ENCODE results near the gene DNMT3A. TPM values are rescaled to one million over a fixed set of nuclear protein-coding genes. Genes with fewer than 3 reads are reported as not detected.

DNMT3A gene
- total and polyA plus RNA-seq, 2 donors (not counting 1 experiment from before 2014, with no cell fraction given), result 8.9 to 24.5 TPM

DNA sequence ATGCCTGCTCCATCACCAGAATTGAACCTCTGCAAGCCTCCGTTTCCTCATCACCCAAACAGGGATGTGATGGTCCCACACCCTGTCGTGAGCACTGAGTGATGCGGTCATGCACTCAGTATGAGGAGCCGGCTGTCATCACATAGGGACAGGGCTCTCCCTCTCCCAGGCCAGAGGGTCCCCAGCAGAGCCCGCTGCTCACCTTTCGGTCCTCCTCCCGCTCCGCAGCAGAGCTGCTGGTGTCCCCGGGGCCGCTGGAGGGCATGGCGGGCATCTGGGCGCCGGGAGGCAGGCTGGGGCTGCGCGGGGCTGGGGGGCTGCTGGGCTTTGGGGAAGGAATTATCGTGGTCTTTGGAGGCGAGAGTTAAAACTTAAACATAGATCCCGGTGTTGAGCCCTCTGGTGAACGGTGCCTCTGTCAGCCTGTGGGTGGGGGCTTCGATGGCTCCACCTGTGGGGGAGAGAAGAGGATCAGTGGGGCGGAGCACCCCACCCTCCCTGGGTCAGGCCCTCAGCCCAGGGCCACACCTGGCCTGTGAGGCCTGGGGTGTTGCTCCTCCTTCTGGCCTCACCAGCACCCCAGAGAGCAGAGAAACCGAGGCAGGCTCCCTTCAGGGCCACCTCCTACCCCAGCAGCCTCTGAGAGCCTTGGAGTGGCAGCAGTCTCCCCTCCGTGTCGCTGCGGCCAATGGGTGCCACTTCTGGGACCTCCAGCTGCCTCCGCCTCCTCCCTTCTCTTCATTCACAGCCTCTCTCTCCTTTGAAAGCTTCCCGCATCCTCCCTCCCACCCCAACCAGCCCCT is 27.8 kb downstream of the DNMT3A start:
- no peak overlapping the region for H3K4me3 Mint-ChIP-seq
- Histone ChIP-seq H3K9ac (ENCODE audit: low read length) (no peak overlapping the region), H3K27ac (ENCODE audit: low read length in 2 of 2) (no peak overlapping the region), H3K79me2 (ENCODE audit: control insufficient read depth, insufficient read depth, low read length) (peaks cover 51% of the 10 kb centered on the region), H2AFZ (ENCODE audit: insufficient read depth, low read depth, low read length, poor library complexity, severe bottlenecking) (peak overlapping the region; percentile 45), H4K20me1 (ENCODE audit: control insufficient read depth, insufficient read depth, low read length, poor library complexity, severe bottlenecking) (peaks cover 47% of the 10 kb centered on the region), H3K4me3 (ENCODE audit: control extremely low read depth in 1 of 5, extremely low read depth in 1 of 5, insufficient read depth in 1 of 5, low read depth in 2 of 5, low read length in 4 of 5) (no peak overlapping the region), H3K4me1 (ENCODE audit: control insufficient read depth in 2 of 2, insufficient read depth in 2 of 2, low read length in 2 of 2) (peaks cover 26 to 28% of the 10 kb centered on the region in 2 donors), H3K9me3 (ENCODE audit: control extremely low read depth in 1 of 3, control insufficient read depth in 2 of 3, insufficient read depth in 1 of 3, low read length in 2 of 3) (no peaks in the 10 kb centered on the region), H3K27me3 (replicated peaks in 1 of 4; ENCODE audit: control extremely low read depth in 1 of 4, control insufficient read depth in 3 of 4, insufficient read depth in 4 of 4, low read length in 3 of 4) (peaks cover 0 to 2% (median 0%) of the 10 kb centered on the region in 4 experiments), H3K4me2 (replicated peaks; ENCODE audit: low read depth, low read length, poor library complexity, severe bottlenecking) (peak overlapping the region; percentile 41), H3K36me3 (replicated peaks in 1 of 2; ENCODE audit: control extremely low read depth in 1 of 2, control insufficient read depth in 1 of 2, extremely low read depth in 1 of 2, insufficient read depth in 2 of 2, low read length in 1 of 2) (peaks cover 0 to 21% of the 10 kb centered on the region in 2 experiments)
- no peaks in the 10 kb centered on the region for H3K9me3 Mint-ChIP-seq (ENCODE audit: insufficient read depth)
- TF ChIP-seq, protein P1, sequence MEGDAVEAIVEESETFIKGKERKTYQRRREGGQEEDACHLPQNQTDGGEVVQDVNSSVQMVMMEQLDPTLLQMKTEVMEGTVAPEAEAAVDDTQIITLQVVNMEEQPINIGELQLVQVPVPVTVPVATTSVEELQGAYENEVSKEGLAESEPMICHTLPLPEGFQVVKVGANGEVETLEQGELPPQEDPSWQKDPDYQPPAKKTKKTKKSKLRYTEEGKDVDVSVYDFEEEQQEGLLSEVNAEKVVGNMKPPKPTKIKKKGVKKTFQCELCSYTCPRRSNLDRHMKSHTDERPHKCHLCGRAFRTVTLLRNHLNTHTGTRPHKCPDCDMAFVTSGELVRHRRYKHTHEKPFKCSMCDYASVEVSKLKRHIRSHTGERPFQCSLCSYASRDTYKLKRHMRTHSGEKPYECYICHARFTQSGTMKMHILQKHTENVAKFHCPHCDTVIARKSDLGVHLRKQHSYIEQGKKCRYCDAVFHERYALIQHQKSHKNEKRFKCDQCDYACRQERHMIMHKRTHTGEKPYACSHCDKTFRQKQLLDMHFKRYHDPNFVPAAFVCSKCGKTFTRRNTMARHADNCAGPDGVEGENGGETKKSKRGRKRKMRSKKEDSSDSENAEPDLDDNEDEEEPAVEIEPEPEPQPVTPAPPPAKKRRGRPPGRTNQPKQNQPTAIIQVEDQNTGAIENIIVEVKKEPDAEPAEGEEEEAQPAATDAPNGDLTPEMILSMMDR (IDR thresholded peaks at IDR 0.05), result no peak
- no peak for TF ChIP-seq EZH2 (IDR thresholded peaks at IDR 0.05; ENCODE audit: borderline replicate concordance, insufficient read depth, low read depth, low read length, poor library complexity, severe bottlenecking)
- H3K4me1 Mint-ChIP-seq, result peaks cover 39% of the 10 kb centered on the region
- no peak overlapping the region for H3K27ac Mint-ChIP-seq
- ChIA-PET POLR2A (interaction anchor here (0.6 to 1.5 kb wide), 2 partner anchors 12 to 104 kb away, joined by 3 to 6 read pairs; no protein-coding TSS in a partner anchor), CTCF (interaction anchor here (1.0 to 3.0 kb wide), 2 partner anchors 48 to 62 kb away, joined by 4 to 11 read pairs; no protein-coding TSS in a partner anchor)
- ATAC-seq (ENCODE audit: low read depth) (no peak), DNase-seq (no peak)
- intact Hi-C loops (cut with micrococcal nuclease), result no loop called here
- no peaks in the 10 kb centered on the region for H3K27me3 Mint-ChIP-seq
- whole genome bisulfite sequencing (ENCODE audit: insufficient coverage), result 88% methylated on average over 21 of the region's 27 CpGs

All from B cell (primary cell).